ENCODE measurements around the gene MARCOL.

Gene MARCOL

GRCh38 chr5:148224117-148224742 is 14.1 kb upstream of the MARCOL start:
- no peak overlapping the region for H3K4me3 ChIP-seq (replicated peaks; ENCODE audit: low read depth, low read length)
- TF ChIP-seq CTCF (IDR thresholded peaks at IDR 0.05; ENCODE audit: low read length, missing control alignments) = no peak
- no peak for DNase-seq (ENCODE audit: low read depth)

- TF ChIP-seq CTCF (IDR thresholded peaks at IDR 0.05; ENCODE audit: low read length, missing control alignments) = no peak
- no peak overlapping the region for H3K4me3 ChIP-seq (replicated peaks; ENCODE audit: low read depth, low read length)
- DNase-seq (ENCODE audit: low read depth) = no peak
Observed at GRCh38 chr5:148228392-148228984, 9.8 kb upstream of the MARCOL start.

- TF ChIP-seq CTCF (IDR thresholded peaks at IDR 0.05; ENCODE audit: low read length, missing control alignments) = no peak
- no peak overlapping the region for H3K4me3 ChIP-seq (replicated peaks; ENCODE audit: low read depth, low read length)
- no peak for DNase-seq (ENCODE audit: low read depth)
Observed at GRCh38 chr5:148229840-148230239, 8.5 kb upstream of the MARCOL start.

GRCh38 chr5:148230240-148230639 is 8.1 kb upstream of the MARCOL start:
- DNase-seq (ENCODE audit: low read depth) = no peak
- H3K4me3 ChIP-seq (replicated peaks; ENCODE audit: low read depth, low read length) = no peak overlapping the region
- no peak for TF ChIP-seq CTCF (IDR thresholded peaks at IDR 0.05; ENCODE audit: low read length, missing control alignments)

- H3K4me3 ChIP-seq (replicated peaks; ENCODE audit: low read depth, low read length) = no peak overlapping the region
- no peak for DNase-seq (ENCODE audit: low read depth)
- no peak for TF ChIP-seq CTCF (IDR thresholded peaks at IDR 0.05; ENCODE audit: low read length, missing control alignments)
Observed at GRCh38 chr5:148237785-148238417, 424 bp upstream of the MARCOL start.

- no peak overlapping the region for H3K4me3 ChIP-seq (replicated peaks; ENCODE audit: low read depth, low read length)
- DNase-seq (ENCODE audit: low read depth) = no peak
- TF ChIP-seq CTCF (IDR thresholded peaks at IDR 0.05; ENCODE audit: low read length, missing control alignments) = no peak
Observed at GRCh38 chr5:148248894-148249293, 10.6 kb downstream of the MARCOL start.
